Hepatocyte (in vitro differentiated cells): Measurements from ENCODE around the gene SLC2A10. TPM values are rescaled to one million over a fixed set of nuclear protein-coding genes. Genes with fewer than 3 reads are reported as not detected.

Experiments
- DNase-seq: peaks from one replicate; pipeline ENCODE4 v3.0.0-alpha.2; 2016; ENCODE audit warnings: low spot score
- H2AFZ ChIP-seq: fragments of 200-600 bp; sonication (generic); 2 replicates; pipeline ENCODE4 v1.6.0; 2016; ENCODE audit warnings: antibody characterized with exemption, mild to moderate bottlenecking
- H3K27ac ChIP-seq: fragments of 200-600 bp; sonication (generic); 2 replicates; pipeline ENCODE4 v1.5.1; 2016; ENCODE audit warnings: mild to moderate bottlenecking
- H3K27me3 ChIP-seq: fragments of 200-600 bp; sonication (generic); 2 replicates; pipeline ENCODE4 v1.6.1; 2016
- H3K36me3 ChIP-seq: fragments of 200-600 bp; sonication (generic); replicated peaks from 2 replicates; pipeline ENCODE4 v1.5.1; 2016; ENCODE audit warnings: low read depth; ENCODE audit not compliant: insufficient read depth
- H3K4me1 ChIP-seq: fragments of 200-600 bp; sonication (generic); 2 replicates; pipeline ENCODE4 v1.5.1; 2016; ENCODE audit warnings: mild to moderate bottlenecking, moderate library complexity; ENCODE audit not compliant: insufficient read depth
- H3K4me2 ChIP-seq: fragments of 200-600 bp; sonication (generic); 2 replicates; pipeline ENCODE4 v1.6.0; 2016
- H3K4me3 ChIP-seq: fragments of 200-600 bp; sonication (generic); 2 replicates; pipeline ENCODE4 v1.5.1; 2016; ENCODE audit warnings: mild to moderate bottlenecking
- H3K79me2 ChIP-seq: fragments of 200-600 bp; sonication (generic); 2 replicates; pipeline ENCODE4 v1.6.0; 2017; ENCODE audit warnings: mild to moderate bottlenecking
- H3K9me2 ChIP-seq: fragments of 200-600 bp; sonication (generic); replicated peaks from 2 replicates; pipeline ENCODE4 v1.6.0; 2017; ENCODE audit warnings: mild to moderate bottlenecking; ENCODE audit not compliant: insufficient read depth
- H3K9me3 ChIP-seq: fragments of 200-600 bp; sonication (generic); 2 replicates; pipeline ENCODE4 v1.5.1; 2016; ENCODE audit warnings: low read depth, mild to moderate bottlenecking
- H4K20me1 ChIP-seq: fragments of 200-600 bp; sonication (generic); 2 replicates; pipeline ENCODE4 v1.6.0; 2016; ENCODE audit warnings: mild to moderate bottlenecking; ENCODE audit not compliant: insufficient read depth, poor library complexity, severe bottlenecking
- CTCF ChIP-seq: fragments of 200-600 bp; sonication (generic); IDR thresholded peaks from 2 replicates; pipeline ENCODE4 v1.5.1; 2016; ENCODE audit warnings: antibody characterized with exemption, mild to moderate bottlenecking; ENCODE audit not compliant: poor library complexity
- EZH2 ChIP-seq: fragments of 200-600 bp; sonication (generic); IDR thresholded peaks from 2 replicates; pipeline ENCODE4 v1.6.1; 2016; ENCODE audit warnings: antibody characterized with exemption, mild to moderate bottlenecking, borderline replicate concordance
- EZH2phosphoT487 ChIP-seq: fragments of 200-600 bp; sonication (generic); IDR thresholded peaks from one replicate; pipeline ENCODE4 v1.6.1; 2018; ENCODE audit warnings: antibody characterized with exemption, mild to moderate bottlenecking, low read depth, moderate library complexity; ENCODE audit not compliant: unreplicated experiment, severe bottlenecking
- WGBS: methylation state at CpG from one replicate; pipeline ENCODE4 v1.1.6; 2016; ENCODE audit warnings: low lambda C conversion rate; ENCODE audit errors: missing lambda C conversion rate; 5-methylcytosine and 5-hydroxymethylcytosine counted together
- polyA plus RNA-seq: library from polyadenylated mRNA; unstranded; fragments of >200 nt; fragmentation: Nextera tagmentation; extraction: Ambion mirVana; gene quantifications from 2 replicates; pipeline ENCODE4 v1.2.1, GENCODE V29; 2016
- total RNA-seq: library from RNA; depleted of rRNA; stranded (reverse); fragments of >200 nt; gene quantifications from 2 replicates; pipeline ENCODE4 v1.2.3, GENCODE V29; 2014

Gene SLC2A10
- total and polyA plus RNA-seq, 2 experiments from 2014 or later = 23.4 to 37.2 TPM

GRCh38 chr20:46683668-46683938 lies 25.8 kb upstream of the SLC2A10 start:
- Histone ChIP-seq H3K36me3 (no peaks in the 10 kb centered on the region), H3K27ac (peak overlapping the region; percentile 95), H3K27me3 (no peaks in the 10 kb centered on the region), H4K20me1 (peaks cover 2% of the 10 kb centered on the region), H2AFZ (no peak overlapping the region), H3K9me2 (no peaks in the 10 kb centered on the region), H3K79me2 (peaks cover 62% of the 10 kb centered on the region), H3K4me2 (peak overlapping the region; percentile 82), H3K4me3 (peak overlapping the region; percentile 1), H3K4me1 (peaks cover 14% of the 10 kb centered on the region), H3K9me3 (no peaks in the 10 kb centered on the region)
- WGBS = 42% methylated on average over 8 of the region's 8 CpGs
- no peak for DNase-seq
- TF ChIP-seq CTCF (no peak), EZH2 (no peak), EZH2phosphoT487 (no peak)

- H3K9me2 ChIP-seq = no peaks in the 10 kb centered on the region
- H3K27ac ChIP-seq = peak overlapping the region; percentile 95
- peak overlapping the region; percentile 82 for H3K4me2 ChIP-seq
- peak overlapping the region; percentile 56 for H2AFZ ChIP-seq
- TF ChIP-seq CTCF = no peak
- no peaks in the 10 kb centered on the region for H3K36me3 ChIP-seq
- no peaks in the 10 kb centered on the region for H3K9me3 ChIP-seq
- H3K27me3 ChIP-seq = no peaks in the 10 kb centered on the region
- H3K79me2 ChIP-seq = peaks cover 63% of the 10 kb centered on the region
- H3K4me1 ChIP-seq = peaks cover 14% of the 10 kb centered on the region
- H4K20me1 ChIP-seq = peaks cover 2% of the 10 kb centered on the region
- H3K4me3 ChIP-seq = peak overlapping the region; percentile 45
- DNase-seq = peak; percentile 79
- 14% methylated on average over 23 of the region's 23 CpGs for WGBS
Observed at GRCh38 chr20:46683939-46684750, 25.3 kb upstream of the SLC2A10 start.

GRCh38 chr20:46688151-46689081 lies 21.0 kb upstream of the SLC2A10 start:
- Histone ChIP-seq H3K4me2 (peak overlapping the region; percentile 92), H3K4me1 (peaks cover 12% of the 10 kb centered on the region), H3K27me3 (no peaks in the 10 kb centered on the region), H4K20me1 (no peaks in the 10 kb centered on the region), H3K79me2 (peaks cover 42% of the 10 kb centered on the region), H3K36me3 (no peaks in the 10 kb centered on the region), H3K9me2 (no peaks in the 10 kb centered on the region), H3K4me3 (peak overlapping the region; percentile 39), H3K9me3 (no peaks in the 10 kb centered on the region), H3K27ac (peak overlapping the region; percentile 90), H2AFZ (peak overlapping the region; percentile 13)
- WGBS = 18% methylated on average over 18 of the region's 20 CpGs
- DNase-seq = peak; percentile 46
- TF ChIP-seq CTCF (no peak), EZH2phosphoT487 (no peak), EZH2 (no peak)
